Mesenchymal stem cell (in vitro differentiated cells and primary cell): ENCODE measurements around the gene DUOX2.

Experiments used
- DNase-seq: peaks from one replicate; pipeline ENCODE4 v3.0.0-alpha.2; 2013
- H2AFZ ChIP-seq: one replicate; pipeline ENCODE4 v1.6.1; 2013; ENCODE audit warnings: low read depth, mild to moderate bottlenecking, control low read depth, inconsistent platforms, low read length, moderate library complexity
- H2AK5ac ChIP-seq: 2 replicates; pipeline ENCODE4 v1.6.1; 2013; ENCODE audit warnings: low read length, moderate library complexity, mild to moderate bottlenecking, inconsistent platforms; ENCODE audit not compliant: severe bottlenecking
- H2BK120ac ChIP-seq: one replicate; pipeline ENCODE4 v1.6.1; 2013; ENCODE audit warnings: low read depth, mild to moderate bottlenecking, inconsistent platforms, low read length, moderate library complexity
- H2BK12ac ChIP-seq, 2 experiments: one replicate each; pipeline ENCODE4 v1.6.1; 2013; ENCODE audit warnings: inconsistent platforms in 2 of 2, low read length in 2 of 2, mild to moderate bottlenecking in 2 of 2, moderate library complexity in 2 of 2, control low read depth in 1 of 2
- H2BK15ac ChIP-seq: one replicate; pipeline ENCODE4 v1.6.1; 2013; ENCODE audit warnings: mild to moderate bottlenecking, low read depth, inconsistent platforms; ENCODE audit not compliant: poor library complexity, severe bottlenecking
- H2BK5ac ChIP-seq: 2 replicates; pipeline ENCODE4 v1.6.1; 2013; ENCODE audit warnings: low read depth, mild to moderate bottlenecking, low read length, control low read depth, inconsistent platforms; ENCODE audit not compliant: poor library complexity, severe bottlenecking
- H3K14ac ChIP-seq, 2 experiments: one replicate each; pipeline ENCODE4 v1.6.1; 2013; ENCODE audit warnings: inconsistent platforms in 2 of 2, low read length in 2 of 2, control low read depth in 1 of 2, mild to moderate bottlenecking in 1 of 2, moderate library complexity in 1 of 2
- H3K18ac ChIP-seq, 2 experiments: one replicate each; pipeline ENCODE4 v1.6.1; 2013; ENCODE audit warnings: inconsistent platforms in 2 of 2, low read length in 2 of 2, control low read depth in 1 of 2, low read depth in 1 of 2, mild to moderate bottlenecking in 1 of 2
- H3K23ac ChIP-seq, 2 experiments: one replicate each; pipeline ENCODE4 v1.6.1; 2013; ENCODE audit warnings: inconsistent platforms in 2 of 2, low read length in 2 of 2, mild to moderate bottlenecking in 2 of 2, moderate library complexity in 2 of 2, control low read depth in 1 of 2
- H3K27ac ChIP-seq: 2 replicates; pipeline ENCODE4 v1.5.1; 2013; ENCODE audit warnings: mild to moderate bottlenecking, moderate library complexity, low read length, control low read depth, inconsistent platforms; ENCODE audit not compliant: poor library complexity, severe bottlenecking
- H3K27me3 ChIP-seq, 2 experiments: 2 replicates each; pipeline versions ENCODE4 v1.6.1 to v1.7.0; 2013; ENCODE audit warnings: low read length in 2 of 2, mild to moderate bottlenecking in 2 of 2, moderate library complexity in 2 of 2, control low read depth in 1 of 2, inconsistent platforms in 1 of 2; ENCODE audit not compliant: control insufficient read depth in 1 of 2, insufficient read depth in 1 of 2
- H3K36me3 ChIP-seq, 2 experiments: 2 replicates each; pipeline versions ENCODE4 v1.6.1 to v1.7.0; 2013; ENCODE audit warnings: low read length in 2 of 2, control low read depth in 1 of 2, inconsistent platforms in 1 of 2, low read depth in 1 of 2, mild to moderate bottlenecking in 1 of 2; ENCODE audit not compliant: insufficient read depth in 2 of 2, control insufficient read depth in 1 of 2
- H3K4ac ChIP-seq, 2 experiments: one replicate each; pipeline ENCODE4 v1.6.1; 2013; ENCODE audit warnings: inconsistent platforms in 2 of 2, low read length in 2 of 2, mild to moderate bottlenecking in 2 of 2, moderate library complexity in 2 of 2, control low read depth in 1 of 2, low read depth in 1 of 2
- H3K4me1 ChIP-seq: 2 replicates; pipeline ENCODE4 v1.6.1; 2013; ENCODE audit warnings: low read depth, low read length, control low read depth; ENCODE audit not compliant: control insufficient read depth, insufficient read depth
- H3K4me2 ChIP-seq: 2 replicates; pipeline ENCODE4 v1.6.1; 2013; ENCODE audit warnings: low read length, mild to moderate bottlenecking, inconsistent platforms; ENCODE audit not compliant: poor library complexity, severe bottlenecking
- H3K4me3 ChIP-seq, 2 experiments: 2 replicates each; pipeline versions ENCODE4 v1.5.1 to v1.7.0; 2013; ENCODE audit warnings: low read length in 2 of 2, mild to moderate bottlenecking in 2 of 2, control low read depth in 1 of 2, low read depth in 1 of 2; ENCODE audit not compliant: insufficient read depth in 1 of 2
- H3K79me1 ChIP-seq: replicated peaks from 2 replicates; pipeline ENCODE4 v1.6.1; 2013; ENCODE audit warnings: mild to moderate bottlenecking, control low read depth, low read length, inconsistent platforms; ENCODE audit not compliant: poor library complexity, severe bottlenecking
- H3K9ac ChIP-seq: 2 replicates; pipeline ENCODE4 v1.7.0; 2013; ENCODE audit warnings: mild to moderate bottlenecking, low read length, moderate library complexity
- H3K9me3 ChIP-seq: 2 replicates; pipeline ENCODE4 v1.7.0; 2013; ENCODE audit warnings: mild to moderate bottlenecking, low read length; ENCODE audit not compliant: control insufficient read depth
- H4K8ac ChIP-seq: one replicate; pipeline ENCODE4 v1.6.1; 2013; ENCODE audit warnings: inconsistent platforms, mild to moderate bottlenecking, low read length, moderate library complexity
- H4K91ac ChIP-seq: one replicate; pipeline ENCODE4 v1.6.1; 2013; ENCODE audit warnings: mild to moderate bottlenecking, low read length, inconsistent platforms
- WGBS: methylation state at CpG from one replicate; pipeline ENCODE4 v1.1.7; 2013; ENCODE audit warnings: mixed read lengths; 5-methylcytosine and 5-hydroxymethylcytosine counted together

Gene DUOX2

DNA sequence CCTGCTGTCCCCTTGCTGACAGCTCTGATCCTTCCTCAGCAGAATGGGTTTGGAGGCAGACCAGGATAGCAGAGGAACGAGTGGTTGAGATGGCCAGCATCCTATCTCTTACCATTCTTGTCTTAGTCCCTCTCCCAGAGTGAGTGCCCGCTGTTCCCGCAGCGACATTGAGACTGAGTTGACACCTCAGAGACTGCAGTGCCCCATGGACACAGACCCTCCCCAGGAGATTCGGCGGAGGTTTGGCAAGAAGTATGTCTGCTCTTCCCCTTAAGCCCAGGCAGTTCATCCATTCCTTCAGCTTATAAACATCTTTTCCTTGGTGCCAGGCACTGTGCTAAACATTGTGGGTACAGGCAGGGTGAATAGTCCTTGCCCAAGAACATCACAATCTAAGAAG, 37.0 kb upstream of the DUOX2 start:
- no peak overlapping the region for H2BK15ac ChIP-seq
- DNase-seq: no peak
- no peaks in the 10 kb centered on the region for H3K79me1 ChIP-seq
- no peak overlapping the region for H2AK5ac ChIP-seq
- H3K23ac ChIP-seq: no peak overlapping the region
- no peak overlapping the region for H2BK5ac ChIP-seq
- no peaks in the 10 kb centered on the region for H3K9me3 ChIP-seq
- no peak overlapping the region for H2BK12ac ChIP-seq
- H3K4me2 ChIP-seq: no peak overlapping the region
- peaks cover 6% of the 10 kb centered on the region for H3K4me1 ChIP-seq
- H3K4ac ChIP-seq: no peak overlapping the region
- 96% methylated on average over 6 of the region's 6 CpGs for WGBS
- H3K18ac ChIP-seq: no peak overlapping the region
- no peak overlapping the region for H3K9ac ChIP-seq
- H3K14ac ChIP-seq: no peak overlapping the region
- H3K27ac ChIP-seq: no peak overlapping the region
- H2BK120ac ChIP-seq: no peak overlapping the region
- H4K8ac ChIP-seq: no peak overlapping the region
- H3K4me3 ChIP-seq: no peak overlapping the region
- H3K36me3 ChIP-seq: peaks cover 4 to 13% of the 10 kb centered on the region in 2 experiments
- H4K91ac ChIP-seq: no peak overlapping the region
- peaks cover 0 to 15% of the 10 kb centered on the region in 2 experiments for H3K27me3 ChIP-seq
- H2AFZ ChIP-seq: no peak overlapping the region

DNA sequence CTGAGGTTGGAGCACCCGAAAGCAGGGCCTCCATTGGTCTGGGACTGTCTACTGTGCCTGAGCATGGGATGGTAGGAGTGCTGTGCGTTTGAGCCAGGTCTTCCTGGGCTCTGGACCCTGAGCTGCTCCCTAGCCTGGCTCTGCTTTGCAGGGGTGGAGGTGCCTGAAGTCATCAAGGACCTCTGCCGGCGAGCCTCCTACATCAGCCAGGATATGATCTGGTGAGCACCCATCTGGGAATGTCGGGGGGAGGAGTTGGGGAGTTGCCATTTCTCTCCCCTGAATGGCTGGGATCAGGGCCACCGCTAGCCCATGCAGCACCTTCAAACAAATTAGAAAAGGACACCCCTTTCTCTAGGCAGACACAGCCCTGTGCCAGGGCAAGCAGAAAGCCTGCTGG, 36.5 kb upstream of the DUOX2 start:
- H3K23ac ChIP-seq: no peak overlapping the region
- no peak for DNase-seq
- H2AFZ ChIP-seq: no peak overlapping the region
- H2BK15ac ChIP-seq: no peak overlapping the region
- peaks cover 4 to 13% of the 10 kb centered on the region in 2 experiments for H3K36me3 ChIP-seq
- no peak overlapping the region for H3K18ac ChIP-seq
- H2AK5ac ChIP-seq: no peak overlapping the region
- no peak overlapping the region for H4K8ac ChIP-seq
- H4K91ac ChIP-seq: no peak overlapping the region
- no peak overlapping the region for H2BK5ac ChIP-seq
- H3K27me3 ChIP-seq: peaks cover 0 to 17% of the 10 kb centered on the region in 2 experiments
- H2BK12ac ChIP-seq: no peak overlapping the region
- H3K9me3 ChIP-seq: no peaks in the 10 kb centered on the region
- H3K9ac ChIP-seq: no peak overlapping the region
- H3K4me1 ChIP-seq: peaks cover 6% of the 10 kb centered on the region
- 79% methylated on average over 6 of the region's 6 CpGs for WGBS
- no peaks in the 10 kb centered on the region for H3K79me1 ChIP-seq
- H3K4me2 ChIP-seq: no peak overlapping the region
- no peak overlapping the region for H3K27ac ChIP-seq
- no peak overlapping the region for H2BK120ac ChIP-seq
- H3K4ac ChIP-seq: no peak overlapping the region
- no peak overlapping the region for H3K4me3 ChIP-seq
- H3K14ac ChIP-seq: no peak overlapping the region

DNA sequence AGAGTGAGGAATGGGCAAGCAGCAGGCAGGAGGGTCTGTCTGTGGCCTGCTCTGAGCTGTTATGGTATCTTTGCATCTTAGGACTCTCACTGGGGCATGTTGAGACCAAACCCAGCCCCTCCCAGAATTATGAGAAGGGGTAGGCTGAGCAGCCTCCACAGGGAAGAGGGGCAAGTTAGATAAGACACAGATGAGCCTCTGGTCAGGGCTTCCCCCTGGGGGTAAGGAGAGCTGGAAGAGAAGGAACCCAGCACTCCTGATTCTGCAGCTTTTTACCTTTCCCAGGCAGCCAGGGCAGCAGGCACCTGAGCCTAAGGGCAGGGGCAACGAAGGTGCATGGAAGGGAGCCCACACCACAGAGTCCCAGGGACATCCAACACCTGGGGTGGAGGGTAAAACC, 35.1 kb upstream of the DUOX2 start:
- no peak overlapping the region for H3K4me3 ChIP-seq
- H3K14ac ChIP-seq: no peak overlapping the region
- H3K79me1 ChIP-seq: no peaks in the 10 kb centered on the region
- no peak overlapping the region for H3K4ac ChIP-seq
- H4K8ac ChIP-seq: no peak overlapping the region
- no peak overlapping the region for H2AK5ac ChIP-seq
- H3K36me3 ChIP-seq: peaks cover 4 to 13% of the 10 kb centered on the region in 2 experiments
- H3K27me3 ChIP-seq: peaks cover 2 to 27% of the 10 kb centered on the region in 2 experiments
- no peak overlapping the region for H2BK120ac ChIP-seq
- H2BK5ac ChIP-seq: no peak overlapping the region
- H2BK15ac ChIP-seq: no peak overlapping the region
- no peak overlapping the region for H3K9ac ChIP-seq
- no peak overlapping the region for H4K91ac ChIP-seq
- DNase-seq: no peak
- no peak overlapping the region for H3K4me2 ChIP-seq
- peaks cover 6% of the 10 kb centered on the region for H3K4me1 ChIP-seq
- no peak overlapping the region for H2AFZ ChIP-seq
- H2BK12ac ChIP-seq: no peak overlapping the region
- H3K9me3 ChIP-seq: no peaks in the 10 kb centered on the region
- H3K23ac ChIP-seq: peak overlapping the region in 1 of 2 experiments; percentile 52
- WGBS: 44% methylated on average over 1 of the region's 1 CpG
- no peak overlapping the region for H3K18ac ChIP-seq
- no peak overlapping the region for H3K27ac ChIP-seq

DNA sequence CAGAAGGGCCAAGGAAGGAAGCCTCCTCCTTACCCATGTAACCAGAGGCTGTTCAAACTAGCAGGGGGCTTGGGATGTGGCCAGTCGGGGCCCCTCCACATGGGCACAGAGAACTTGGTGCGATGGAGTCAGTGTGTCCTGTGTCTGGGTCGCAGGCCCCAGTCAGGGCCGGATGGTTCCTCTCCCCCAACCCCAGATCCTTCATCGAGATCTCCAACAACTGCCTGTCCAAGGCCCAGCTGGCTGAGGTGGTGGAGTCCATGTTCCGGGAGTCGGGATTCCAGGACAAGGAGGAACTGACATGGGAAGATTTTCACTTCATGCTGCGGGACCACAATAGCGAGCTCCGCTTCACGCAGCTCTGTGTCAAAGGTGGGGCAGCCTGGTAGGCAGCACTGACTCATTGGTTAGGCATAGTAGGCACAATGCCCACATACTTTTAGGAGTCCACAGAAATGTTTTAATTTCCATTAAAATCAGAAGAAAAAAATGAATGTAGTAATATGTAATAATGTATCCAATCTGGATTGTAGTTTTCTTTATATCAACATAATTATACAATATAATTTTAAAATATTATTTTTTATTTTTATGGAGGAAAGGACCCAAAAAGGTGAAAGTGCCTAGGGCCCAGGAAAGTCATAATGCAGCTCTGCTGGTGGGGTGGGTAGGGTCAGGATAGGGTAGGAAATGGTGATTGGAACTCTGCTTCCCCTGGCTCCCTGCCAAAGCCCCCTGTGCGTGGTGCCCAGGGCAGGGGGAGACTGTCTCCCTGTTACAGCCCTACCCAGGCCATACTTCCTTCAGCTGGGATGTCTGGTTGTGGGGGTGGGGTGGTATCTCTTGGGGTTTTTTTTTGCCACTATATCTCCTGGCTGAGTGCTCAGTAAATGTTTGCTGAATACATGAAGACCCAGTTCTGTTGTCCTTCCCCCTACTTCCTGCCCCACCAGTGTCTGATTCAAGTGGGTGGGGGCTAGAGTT, 34.4 kb upstream of the DUOX2 start:
- no peak for DNase-seq
- Histone ChIP-seq H2AK5ac (no peak overlapping the region), H3K18ac (no peak overlapping the region), H3K27me3 (peaks cover 4 to 29% of the 10 kb centered on the region in 2 experiments), H3K9ac (no peak overlapping the region), H3K4me2 (no peak overlapping the region), H2BK5ac (no peak overlapping the region), H2AFZ (no peak overlapping the region), H3K79me1 (no peaks in the 10 kb centered on the region), H3K14ac (no peak overlapping the region), H3K9me3 (no peaks in the 10 kb centered on the region), H3K23ac (no peak overlapping the region), H4K91ac (no peak overlapping the region), H3K4me3 (no peak overlapping the region), H3K4me1 (peaks cover 6% of the 10 kb centered on the region), H2BK15ac (no peak overlapping the region), H3K27ac (no peak overlapping the region), H2BK12ac (no peak overlapping the region), H3K4ac (no peak overlapping the region), H2BK120ac (no peak overlapping the region), H4K8ac (no peak overlapping the region), H3K36me3 (peaks cover 4 to 13% of the 10 kb centered on the region in 2 experiments)
- 96% methylated on average over 11 of the region's 12 CpGs for WGBS
